T-helper 1 cell (primary cell): ENCODE data around the gene FXYD1.

Experiments used
- DNase-seq, 5 donors: peaks; one replicate each; pipeline ENCODE4 v3.0.0-alpha.2; 2012 to 2020

FXYD1 gene

DNA sequence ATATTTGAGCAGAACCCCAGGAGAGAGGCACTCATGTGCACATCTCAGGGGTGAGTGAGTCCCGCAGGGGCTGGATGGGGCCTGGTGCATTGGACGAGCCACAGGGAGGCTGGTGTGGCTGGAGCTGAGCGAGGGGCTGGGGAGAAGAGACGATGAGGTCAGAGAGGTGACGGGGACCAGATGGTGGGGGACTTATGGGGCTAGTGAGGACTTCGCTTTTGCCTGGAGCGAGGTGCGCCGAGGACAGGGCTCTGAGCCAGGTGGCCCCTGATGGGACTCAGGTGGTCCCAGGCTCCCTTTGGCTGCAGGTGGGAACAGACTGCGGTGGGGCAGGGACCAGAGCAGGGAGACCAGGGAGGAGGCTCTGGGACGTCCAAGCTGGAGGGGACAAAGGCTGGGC is 29.9 kb upstream of the FXYD1 start:
- no peak for DNase-seq

- DNase-seq: no peak
Observed at GRCh38 chr19:35109395-35110112, 29.1 kb upstream of the FXYD1 start.

DNA sequence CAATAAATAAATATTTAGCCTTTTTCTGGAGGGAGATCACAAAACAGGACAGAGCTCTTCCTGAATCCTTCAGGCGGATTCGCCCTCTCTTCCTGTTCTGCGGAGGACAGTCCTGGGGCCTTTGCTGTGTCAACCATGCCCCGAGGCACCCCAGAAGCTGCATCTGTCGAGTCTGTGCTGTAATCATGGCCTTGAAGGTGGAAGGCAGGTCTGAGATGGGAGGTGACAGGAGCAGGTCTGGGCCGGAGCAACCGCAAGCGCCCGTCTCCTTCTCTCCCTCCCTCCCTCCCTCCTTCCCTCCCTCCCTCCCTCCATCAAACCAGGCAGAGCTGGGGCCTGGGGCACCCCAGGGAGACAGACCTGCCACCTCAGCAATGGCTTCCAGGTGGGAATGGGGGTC is 27.6 kb upstream of the FXYD1 start:
- DNase-seq: no peak

- DNase-seq: no peak
Observed at GRCh38 chr19:35112995-35113688, 25.5 kb upstream of the FXYD1 start.

DNA sequence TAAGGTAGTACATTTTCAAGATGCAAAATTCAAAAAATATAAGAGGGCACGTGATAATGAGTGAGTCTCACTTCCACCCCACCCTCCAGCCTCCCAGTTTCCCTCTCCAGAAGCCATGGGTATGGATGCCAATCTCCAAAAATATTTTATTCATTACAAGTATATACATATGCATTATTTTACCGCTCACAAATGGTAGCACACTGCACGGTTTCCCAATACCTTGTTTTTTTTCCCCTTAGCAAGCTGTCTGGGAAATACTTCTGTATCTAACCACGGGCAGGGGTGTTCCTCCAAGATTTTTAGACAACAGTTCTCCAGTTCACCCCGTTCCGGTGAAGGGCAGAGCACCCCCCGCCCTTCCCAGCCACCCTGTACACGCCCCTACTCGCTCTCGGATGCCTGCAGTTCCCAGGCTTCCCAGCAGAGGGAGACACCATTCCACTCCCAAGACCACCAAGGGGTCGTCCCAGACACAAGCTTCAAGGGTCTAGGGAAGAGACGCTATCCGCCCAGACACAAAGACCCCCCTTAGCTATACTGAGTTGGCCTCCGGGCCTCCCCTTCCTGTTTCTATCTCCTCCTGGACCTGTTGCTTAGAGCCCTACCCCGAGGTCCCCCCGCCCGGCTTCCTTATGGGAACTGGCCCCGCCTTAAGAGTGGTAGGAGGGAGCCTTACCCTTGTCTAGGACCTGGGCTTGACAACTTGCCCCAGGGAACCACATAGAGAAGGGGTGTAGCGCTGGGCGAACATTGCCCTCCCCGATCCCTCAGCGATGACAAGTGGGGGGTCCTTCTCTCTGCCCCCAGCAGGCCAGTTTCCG is 24.1 kb upstream of the FXYD1 start:
- peak in 4 of 5 donors; percentile 41 to 56 (median 44) for DNase-seq

DNA sequence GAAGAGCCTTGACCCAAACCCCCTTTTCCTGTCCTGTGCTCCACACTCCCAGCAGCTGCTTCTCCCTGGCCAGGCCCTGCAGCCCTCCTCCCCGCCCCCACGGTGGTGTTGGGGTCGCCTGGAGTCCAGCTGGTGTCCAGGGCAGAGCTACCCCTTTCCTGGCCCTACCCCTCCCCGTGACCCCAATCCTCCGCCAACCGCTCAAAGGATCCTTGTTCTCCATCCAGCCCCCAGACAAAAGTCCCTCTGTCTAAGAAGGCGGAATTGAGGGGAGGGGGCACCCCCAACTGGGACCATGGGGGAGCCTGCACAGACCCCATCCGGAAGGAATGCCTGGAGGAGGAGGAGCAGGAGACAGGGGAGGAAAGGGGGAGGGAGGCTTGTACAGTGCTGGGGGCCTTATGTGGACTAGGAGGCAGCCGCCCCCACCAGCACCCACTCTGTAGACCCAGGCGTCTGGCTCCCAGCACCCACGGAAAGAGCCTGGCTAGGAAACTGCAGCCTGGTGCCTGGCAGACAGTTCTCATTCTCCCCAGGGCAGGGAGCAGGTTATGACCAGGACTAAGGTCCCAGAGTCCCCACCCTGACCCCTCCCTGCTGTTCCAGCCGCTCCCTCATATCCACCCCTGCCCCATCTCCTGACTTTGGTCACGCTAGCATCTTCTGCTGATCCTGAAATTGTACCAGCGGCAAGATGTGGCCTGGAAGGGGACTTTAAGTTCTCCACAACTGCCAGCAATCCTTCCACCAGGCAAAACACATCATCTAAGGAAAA is 23.3 kb upstream of the FXYD1 start, which contains the start of gene FXYD3:
Gene FXYD3, plus strand, starts transcription at position 647 of the 775 bp plus-strand sequence. CDS start 3,554 bp downstream, outside the sequence.
- no peak for DNase-seq

DNA sequence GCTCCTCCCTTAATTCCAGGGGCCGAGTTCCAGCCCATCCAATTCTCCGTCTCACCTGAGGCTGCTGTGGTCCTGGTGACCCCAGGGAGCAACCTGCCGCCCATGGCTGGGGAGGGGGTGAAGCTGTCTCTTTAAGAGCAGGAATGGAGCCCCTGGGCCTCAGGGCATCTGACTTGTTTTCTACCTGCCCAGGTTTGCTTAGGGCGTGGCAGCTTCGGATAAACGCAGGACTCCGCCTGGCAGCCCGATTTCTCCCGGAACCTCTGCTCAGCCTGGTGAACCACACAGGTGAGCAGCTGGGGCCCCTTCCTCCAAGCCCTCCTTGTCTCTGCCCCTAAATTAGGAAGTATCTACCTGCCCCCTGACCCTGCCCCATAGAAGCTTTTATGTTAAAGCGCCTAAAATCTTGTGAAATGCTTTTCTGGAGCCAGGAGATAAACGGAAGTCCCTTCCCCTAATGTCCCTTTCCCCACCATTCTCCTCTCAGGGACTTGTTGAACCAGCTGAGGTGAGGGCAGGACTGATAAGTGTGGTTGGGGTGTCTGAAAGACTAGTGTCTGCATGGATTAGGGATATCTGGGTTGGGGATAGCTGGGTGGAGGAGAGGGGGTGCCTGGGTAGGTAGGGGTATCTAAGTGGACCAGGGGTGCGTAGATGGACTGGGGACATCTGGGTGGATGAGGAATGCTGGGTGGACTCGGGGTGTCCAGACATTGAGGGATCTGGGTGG is 22.4 kb upstream of the FXYD1 start:
- DNase-seq: no peak

GRCh38 chr19:35117116-35117515 is 21.5 kb upstream of the FXYD1 start:
- DNase-seq: no peak

- DNase-seq: no peak
Observed at GRCh38 chr19:35117799-35118198, 20.8 kb upstream of the FXYD1 start.

GRCh38 chr19:35118268-35119020 is 20.2 kb upstream of the FXYD1 start:
- no peak for DNase-seq

- no peak for DNase-seq
Observed at GRCh38 chr19:35119091-35119490, 19.5 kb upstream of the FXYD1 start.

DNA sequence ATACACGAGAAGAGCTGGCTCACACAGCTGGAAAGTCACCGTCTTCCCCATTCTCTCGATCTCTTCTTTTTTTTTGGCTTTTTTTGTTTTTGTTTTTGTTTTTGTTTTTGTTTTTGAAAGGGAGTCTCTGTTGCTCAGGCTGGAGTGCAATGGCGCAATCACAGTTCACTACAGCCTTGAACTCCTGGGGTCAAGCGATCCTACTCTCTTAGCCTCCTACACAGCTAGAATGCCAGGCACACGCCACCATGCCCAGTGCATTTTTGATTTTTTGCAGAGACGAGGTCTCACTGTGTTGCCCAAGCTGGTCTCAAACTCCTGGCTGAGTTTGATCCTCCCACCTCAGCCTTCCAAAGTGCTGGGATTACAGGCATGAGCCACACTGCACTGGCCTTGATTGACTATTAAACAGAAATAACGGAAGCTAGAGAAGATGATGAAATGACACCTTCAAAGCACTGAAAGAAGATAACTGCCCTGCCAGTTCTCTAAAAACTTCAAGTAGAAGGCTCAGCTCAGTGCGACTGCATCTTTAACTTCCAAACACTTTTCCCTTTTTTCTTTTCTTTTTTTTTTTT is 19.0 kb upstream of the FXYD1 start:
- no peak for DNase-seq

DNA sequence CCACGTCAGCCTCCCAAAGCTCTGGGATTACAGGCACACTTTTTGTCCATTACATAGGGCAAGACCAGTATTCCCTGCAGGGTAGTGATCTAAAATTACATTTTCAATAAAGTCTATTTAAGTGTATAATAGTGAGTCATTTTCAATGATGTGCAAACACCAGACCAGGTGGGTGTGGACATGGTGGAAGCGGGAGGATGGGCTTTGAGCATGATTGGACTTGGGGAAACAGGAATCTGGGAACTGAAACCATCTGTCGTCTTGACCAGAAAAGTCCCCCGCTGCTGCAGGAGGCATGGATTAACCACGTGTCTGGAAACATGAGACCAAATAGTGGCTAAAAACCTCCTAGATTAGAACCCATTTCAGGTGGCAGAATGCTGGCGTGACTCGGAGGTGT is 18.1 kb upstream of the FXYD1 start:
- no peak for DNase-seq

DNA sequence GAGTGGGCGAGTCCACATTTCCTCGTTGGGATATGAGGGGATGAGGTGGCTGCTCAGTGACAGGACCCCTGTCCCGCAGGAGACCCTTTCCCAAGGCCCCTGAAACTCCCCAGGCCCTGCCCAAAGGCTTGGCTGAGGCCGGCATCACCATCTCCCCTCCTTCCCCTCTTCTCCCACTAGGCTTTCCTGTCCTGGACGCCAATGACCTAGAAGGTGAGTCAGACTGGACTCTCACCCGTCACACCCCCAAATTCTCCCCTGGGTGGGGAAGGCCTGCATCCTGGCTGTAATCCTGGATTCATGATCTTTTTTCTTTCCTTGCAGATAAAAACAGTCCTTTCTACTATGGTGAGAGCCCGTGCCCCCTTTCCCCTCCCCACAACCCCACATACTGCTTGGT is 17.7 kb upstream of the FXYD1 start:
- no peak for DNase-seq

DNA sequence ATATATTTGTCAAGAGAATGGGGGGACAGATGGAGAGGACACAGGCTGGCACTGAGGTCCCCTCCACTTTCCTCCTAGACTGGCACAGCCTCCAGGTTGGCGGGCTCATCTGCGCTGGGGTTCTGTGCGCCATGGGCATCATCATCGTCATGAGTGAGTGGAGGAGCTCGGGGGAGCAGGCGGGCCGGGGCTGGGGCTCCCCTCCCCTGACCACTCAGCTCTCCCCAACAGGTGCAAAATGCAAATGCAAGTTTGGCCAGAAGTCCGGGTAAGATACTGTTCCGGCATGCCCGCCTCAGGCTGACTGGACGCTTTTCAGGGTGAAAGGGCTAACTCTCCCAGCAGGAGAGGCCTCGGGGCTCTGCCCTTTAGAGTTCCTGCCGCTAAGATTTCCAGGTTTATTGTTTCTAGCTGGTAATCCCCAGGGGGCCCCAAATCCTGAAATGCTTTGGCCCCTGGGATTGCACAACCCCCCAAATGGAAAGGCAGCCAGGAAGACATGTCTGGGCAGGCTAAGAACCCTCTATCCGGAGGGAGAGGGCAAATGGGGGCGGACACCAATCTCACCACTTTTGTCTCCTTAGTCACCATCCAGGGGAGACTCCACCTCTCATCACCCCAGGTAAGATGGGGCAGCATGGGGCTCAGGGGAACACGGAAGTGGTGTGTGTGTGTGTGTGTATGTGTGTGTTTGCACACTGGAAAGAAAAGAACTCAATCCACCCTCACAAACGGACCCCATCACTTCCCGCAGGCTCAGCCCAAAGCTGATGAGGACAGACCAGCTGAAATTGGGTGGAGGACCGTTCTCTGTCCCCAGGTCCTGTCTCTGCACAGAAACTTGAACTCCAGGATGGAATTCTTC is 15.7 kb upstream of the FXYD1 start:
- DNase-seq: no peak

GRCh38 chr19:35123573-35123972 is 15.1 kb upstream of the FXYD1 start:
- no peak for DNase-seq

DNA sequence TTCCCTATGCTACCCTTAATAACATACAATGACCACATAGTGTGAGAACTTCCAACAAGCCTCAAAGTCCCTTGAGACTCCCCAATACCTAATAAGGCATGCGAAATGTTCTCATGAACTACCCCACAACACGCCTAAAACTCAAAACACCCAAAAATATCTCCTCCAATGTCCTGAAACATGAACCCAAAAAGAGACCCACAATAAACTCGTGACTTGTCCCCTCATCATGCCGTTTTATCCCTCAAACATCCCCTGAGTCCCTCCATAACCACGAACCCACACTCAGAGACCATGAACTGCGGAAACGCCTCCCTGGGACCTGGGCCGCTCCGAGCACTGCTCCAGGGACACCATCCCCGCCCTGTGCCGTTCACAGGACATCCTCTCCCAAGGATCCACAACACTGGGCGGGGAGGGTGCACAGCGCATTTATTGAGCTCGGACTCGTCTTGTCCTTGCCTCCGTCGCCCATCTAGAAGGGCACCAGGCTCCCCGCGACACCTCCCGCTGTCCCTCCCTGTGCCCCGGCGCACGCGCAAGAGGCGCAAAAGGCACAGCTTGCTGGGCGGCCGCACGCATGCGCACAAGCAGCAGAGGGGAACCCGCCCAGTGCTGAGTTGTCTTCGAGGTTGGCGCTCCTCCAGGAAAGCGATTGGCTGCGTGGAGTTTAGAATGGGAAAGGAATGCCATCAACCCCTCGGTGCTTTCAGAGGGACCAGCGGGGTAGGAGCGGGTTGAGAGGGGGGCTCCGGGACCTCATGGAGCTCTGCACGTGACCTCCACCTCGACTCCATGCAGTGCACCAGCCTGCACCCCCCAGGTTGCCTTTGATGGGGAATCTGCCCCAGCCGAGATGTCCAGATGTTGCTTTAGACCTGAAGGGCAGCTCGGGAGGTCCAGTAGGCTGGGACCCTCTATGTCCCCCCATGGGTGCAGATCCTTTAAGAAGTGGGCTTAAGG is 14.2 kb upstream of the FXYD1 start:
- peak; percentile 71 to 86 (median 81) for DNase-seq

DNA sequence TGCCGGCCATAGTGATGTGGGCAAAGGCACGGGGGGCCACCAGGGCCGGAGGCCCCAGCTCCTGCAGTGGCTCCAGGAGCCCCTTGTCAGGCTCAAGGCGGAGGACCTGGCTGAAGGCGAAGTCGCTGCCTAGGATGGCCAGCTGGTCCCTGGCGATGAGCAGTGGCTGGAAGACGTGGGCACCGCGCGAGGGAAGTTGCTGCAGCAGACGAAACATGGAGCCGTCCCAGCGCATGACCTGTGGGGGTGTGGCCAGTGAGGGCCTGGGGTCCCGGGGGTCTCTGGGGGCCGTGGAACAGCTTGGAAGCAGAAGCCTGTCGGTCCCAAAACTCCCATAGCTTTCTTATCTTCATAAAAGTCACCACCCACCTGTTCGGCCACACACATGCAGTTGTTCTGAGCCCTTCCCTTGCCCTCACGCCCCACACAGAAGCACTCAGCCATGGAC is 13.3 kb upstream of the FXYD1 start:
- DNase-seq: no peak
